Adrenal gland (tissue), 12 donors: Measurements from ENCODE around the gene PRSS8. TPM values are rescaled to one million over a fixed set of nuclear protein-coding genes. Genes with fewer than 3 reads are reported as not detected.
"Not testable (repeated sequence)": the region's sequence is repeated elsewhere in the genome, so short reads cannot be mapped to it uniquely, and the experiment has no call there.

Experiments used
- DNase-seq, 7 donors: peaks; one replicate each; pipeline ENCODE4 v3.0.0-alpha.2; 2019 to 2020
- H3K27ac ChIP-seq, 5 donors: fragments of 200-600 bp; sonication (generic) in 4 of 5; 1 replicate in 3 of 5; 2 replicates in 2 of 5; pipeline versions ENCODE4 v1.5.1 to v1.8.0; 2016 to 2020; ENCODE audit warnings: mild to moderate bottlenecking in 1 of 5
- H3K27me3 ChIP-seq: fragments of 200-600 bp; 2 replicates; pipeline ENCODE4 v1.8.0; 2021
- H3K36me3 ChIP-seq, 2 donors: fragments of 200-600 bp; replicated peaks in 1 of 2; 1 replicate in 1 of 2; 2 replicates in 1 of 2; pipeline versions ENCODE4 v1.5.1 to v1.8.0; 2018 to 2022
- H3K4me1 ChIP-seq, 2 donors: fragments of 200-600 bp; replicated peaks in 1 of 2; 1 replicate in 1 of 2; 2 replicates in 1 of 2; pipeline versions ENCODE4 v1.5.1 to v1.8.0; 2018 to 2021
- H3K4me3 ChIP-seq, 4 donors: fragments of 200-600 bp; sonication (generic) in 3 of 4; one replicate each; pipeline ENCODE4 v1.5.1; 2016 to 2018
- H3K9me3 ChIP-seq, 3 donors: fragments of 200-600 bp; sonication (generic) in 1 of 3; replicated peaks in 1 of 3; 1 replicate in 2 of 3; 2 replicates in 1 of 3; pipeline versions ENCODE4 v1.5.1 to v1.8.0; 2016 to 2021
- CTCF ChIP-seq, 6 experiments: fragments of 450-650 bp in 4 of 6; fragments of 200-600 bp in 2 of 6; sonication (generic) in 1 of 6; IDR thresholded peaks; 1 replicate in 5 of 6; 2 replicates in 1 of 6; pipeline versions ENCODE4 v1.5.1 to v1.8.0; 2016 to 2021; ENCODE audit warnings: antibody characterized with exemption in 6 of 6, mild to moderate bottlenecking in 2 of 6, moderate library complexity in 1 of 6
- POLR2A ChIP-seq, 2 donors: fragments of 450-650 bp; IDR thresholded peaks; one replicate each; pipeline ENCODE4 v1.6.1; 2017; ENCODE audit warnings: antibody characterized with exemption in 2 of 2, mild to moderate bottlenecking in 2 of 2, moderate library complexity in 1 of 2
- WGBS, 4 donors: extraction: QIAGEN DNeasy Blood & Tissue Kit in 2 of 4; methylation state at CpG; one replicate each; pipeline versions ENCODE4 v1.1.5 to v1.1.7; 2013 to 2017; 5-methylcytosine and 5-hydroxymethylcytosine counted together
- intact Hi-C, 2 donors: fragments of 100-400 bp; cut with DNase I; formaldehyde crosslinking; loops; one replicate each; pipeline versions ENCODE4 v1.14.1 to v1.15.0; 2022 to 2023
- polyA plus RNA-seq, 3 donors: library from polyadenylated mRNA; stranded (reverse); fragments of 200-250 nt in 2 of 3; fragments of 350-450 nt in 1 of 3; fragmentation: Illumina TruSeq in 1 of 3; extraction: RNeasy Lipid Tissue Mini Kit (QIAGEN cat#74804) in 1 of 3; gene quantifications; one replicate each; pipeline ENCODE4 v1.2.3, GENCODE V29; 2013 to 2014
- total RNA-seq, 9 donors: library from RNA; depleted of rRNA in 4 of 9; stranded (reverse); fragments of >200 nt in 4 of 9; fragments of 120-200 nt in 1 of 9; fragmentation: NEBNext Ultra II Directional in 1 of 9; extraction: Animal tissue kit (Norgen Biotek cat#: 25700) in 1 of 9; gene quantifications; one replicate each; pipeline versions ENCODE4 v1.1.0 to v1.2.4, GENCODE V29; 2013 to 2023
- donor health status: healthy with polysubstance abuse.
- donor health status: Bipolar disorder and iron deficiency.
- donor health status: DM: yes; HTN: yes; CAD: no.
- donor health status: DM: no; HTN: no; CAD: no.
- donor health status: DM: no; HTN: no; CAD: no.
- donor health status: DM: yes; HTN: yes; CAD: no.

PRSS8 gene
- total and polyA plus RNA-seq, 12 donors: 0.16 to 1.8 (median 0.42) TPM; not detected in 5

- Histone ChIP-seq H3K36me3 (no peaks in the 10 kb centered on the region), H3K27ac (no peak overlapping the region), H3K9me3 (no peaks in the 10 kb centered on the region), H3K4me3 (no peak overlapping the region), H3K4me1 (peaks cover 15 to 22% of the 10 kb centered on the region in 2 donors), H3K27me3 (no peaks in the 10 kb centered on the region)
- 46 to 67% (median 53%) methylated on average over 3 of the region's 3 CpGs for WGBS, 4 donors
- TF ChIP-seq POLR2A (IDR thresholded peaks at IDR 0.05) (no peak), CTCF (IDR thresholded peaks at IDR 0.05) (no peak)
- peak in 3 of 7 donors; percentile 24 to 53 (median 34) for DNase-seq
- intact Hi-C loops: loop anchor here in 1 of 2 donors (5.0 kb wide), 1 partner anchor 70 kb away; the partner anchor contains the start of gene BCKDK
Measured at GRCh38 chr16:31177136-31177535, 41.6 kb upstream of the PRSS8 start.

- H3K4me3 ChIP-seq, intact Hi-C loops, DNase-seq, H3K27me3 ChIP-seq, H3K36me3 ChIP-seq, H3K4me1 ChIP-seq, H3K9me3 ChIP-seq, H3K27ac ChIP-seq: not testable (repeated sequence)
- no CpG with 5 or more reads among the region's 2 CpGs for WGBS, 4 donors
Measured at GRCh38 chr16:31170048-31170447, 34.5 kb upstream of the PRSS8 start.

GRCh38 chr16:31168848-31169247 is 33.3 kb upstream of the PRSS8 start:
- H3K4me3 ChIP-seq: no peak overlapping the region
- no peak for DNase-seq
- no peaks in the 10 kb centered on the region for H3K4me1 ChIP-seq
- no peak overlapping the region for H3K27ac ChIP-seq
- no peaks in the 10 kb centered on the region for H3K36me3 ChIP-seq
- H3K27me3 ChIP-seq: no peaks in the 10 kb centered on the region
- no peak for TF ChIP-seq POLR2A (IDR thresholded peaks at IDR 0.05)
- TF ChIP-seq CTCF (IDR thresholded peaks at IDR 0.05): no peak
- H3K9me3 ChIP-seq: no peaks in the 10 kb centered on the region
- intact Hi-C loops: no loop called here
- 55 to 75% (median 61%) methylated on average over 2 of the region's 2 CpGs for WGBS, 4 donors

- Histone ChIP-seq H3K36me3 (no peaks in the 10 kb centered on the region), H3K27ac (no peak overlapping the region), H3K4me1 (no peaks in the 10 kb centered on the region), H3K27me3 (no peaks in the 10 kb centered on the region), H3K9me3 (no peaks in the 10 kb centered on the region), H3K4me3 (no peak overlapping the region)
- 73 to 79% (median 76%) methylated on average over 8 of the region's 8 CpGs for WGBS, 4 donors
- intact Hi-C loops: no loop called here
- TF ChIP-seq POLR2A (IDR thresholded peaks at IDR 0.05) (no peak), CTCF (IDR thresholded peaks at IDR 0.05) (no peak)
- no peak for DNase-seq
Measured at GRCh38 chr16:31167315-31167714, 31.8 kb upstream of the PRSS8 start.

DNA sequence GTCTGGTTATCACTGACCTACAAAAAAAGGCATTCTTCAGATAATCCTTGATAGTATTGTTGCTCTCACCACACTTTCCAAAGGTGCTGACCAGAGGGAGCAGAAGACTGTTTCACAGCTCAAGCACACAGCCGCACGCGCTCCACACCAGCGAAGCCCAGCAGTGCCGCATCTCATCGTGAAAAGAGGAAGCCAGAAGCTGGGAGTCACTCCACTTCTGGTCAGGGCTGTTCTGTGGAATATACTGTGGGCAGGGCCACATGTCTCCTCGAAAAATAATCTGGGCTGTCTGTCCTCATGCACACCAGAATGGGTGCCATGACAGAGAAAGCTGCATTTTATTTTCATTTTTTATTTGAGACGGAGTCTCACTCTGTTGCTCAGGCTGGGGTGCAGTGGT is 21.6 kb upstream of the PRSS8 start:
- Histone ChIP-seq H3K27ac (no peak overlapping the region), H3K4me3 (no peak overlapping the region), H3K27me3 (no peaks in the 10 kb centered on the region), H3K9me3 (no peaks in the 10 kb centered on the region), H3K4me1 (no peaks in the 10 kb centered on the region), H3K36me3 (no peaks in the 10 kb centered on the region)
- TF ChIP-seq POLR2A (IDR thresholded peaks at IDR 0.05) (no peak), CTCF (IDR thresholded peaks at IDR 0.05) (no peak)
- WGBS, 4 donors: 42 to 70% (median 50%) methylated on average over 6 to 8 of the region's 8 CpGs
- DNase-seq: peak in 1 of 7 donors; percentile 36
- intact Hi-C loops: no loop called here

- H3K4me3 ChIP-seq, intact Hi-C loops, H3K4me1 ChIP-seq, DNase-seq, H3K27ac ChIP-seq, H3K9me3 ChIP-seq, H3K36me3 ChIP-seq: not testable (repeated sequence)
- H3K27me3 ChIP-seq: peaks cover 11% of the 10 kb centered on the region
- WGBS, 4 donors: 69 to 78% (median 74%) methylated on average over 6 of the region's 6 CpGs
Measured at GRCh38 chr16:31150976-31151375, 15.4 kb upstream of the PRSS8 start.
